OCI-LY7 (cell line): ENCODE data around the gene TRIM33. TPM values are rescaled to one million over a fixed set of nuclear protein-coding genes. Genes with fewer than 3 reads are reported as not detected.

Source experiments
- BruUV-seq: library from RNA; stranded (reverse); fragments of 400-500 nt; replicated peaks from 2 replicates; lab custom pipeline; 2021; lab: Mats Ljungman, UMichigan
- CTCF ChIA-PET: fragments of 300-600 bp; sonication (Branson Sonifier 250); formaldehyde crosslinking; loops from one replicate; lab custom pipeline; 2022; ENCODE audit warnings: antibody characterized with exemption; ENCODE audit not compliant: unreplicated experiment; lab: Charles Lee
- POLR2A ChIA-PET: fragments of 300-600 bp; sonication (Branson Sonifier 250); formaldehyde crosslinking; loops from one replicate; lab custom pipeline; 2022; ENCODE audit warnings: antibody characterized with exemption; lab: Charles Lee
- DNase-seq: peaks from one replicate; pipeline ENCODE4 v3.0.0-alpha.2; 2015; ENCODE audit warnings: low spot score
- H2AFZ ChIP-seq: fragments of 200-600 bp; sonication (generic), shearing (Covaris generic); 2 replicates; pipeline ENCODE4 v1.6.1; 2014; ENCODE audit warnings: mild to moderate bottlenecking, antibody characterized with exemption, low read length, moderate library complexity
- H3K27ac ChIP-seq: fragments of 200-600 bp; sonication (generic); 2 replicates; pipeline ENCODE4 v1.5.1; 2014; ENCODE audit warnings: mixed run types, low read depth, mild to moderate bottlenecking, moderate library complexity, low read length, inconsistent platforms; ENCODE audit not compliant: poor library complexity, severe bottlenecking
- H3K36me3 ChIP-seq: fragments of 200-600 bp; sonication (generic); 2 replicates; pipeline ENCODE4 v1.6.1; 2014; ENCODE audit warnings: mild to moderate bottlenecking, antibody characterized with exemption, low read length, moderate library complexity, mixed read lengths; ENCODE audit not compliant: insufficient read depth
- H3K4me1 ChIP-seq: fragments of 200-600 bp; sonication (generic); 2 replicates; pipeline ENCODE4 v1.5.1; 2014; ENCODE audit warnings: mild to moderate bottlenecking, low read length; ENCODE audit not compliant: insufficient read depth, poor library complexity, severe bottlenecking
- H3K4me2 ChIP-seq: fragments of 200-600 bp; sonication (generic); 2 replicates; pipeline ENCODE4 v1.6.1; 2014; ENCODE audit warnings: mild to moderate bottlenecking, low read length
- H3K4me3 ChIP-seq: fragments of 200-600 bp; sonication (generic); 2 replicates; pipeline ENCODE4 v1.5.1; 2014; ENCODE audit warnings: mild to moderate bottlenecking, low read depth, low read length; ENCODE audit not compliant: poor library complexity, severe bottlenecking
- H3K79me2 ChIP-seq: fragments of 200-600 bp; sonication (generic); 2 replicates; pipeline ENCODE4 v1.6.1; 2016; ENCODE audit warnings: low read depth, mild to moderate bottlenecking, low read length, moderate library complexity, mixed read lengths; ENCODE audit not compliant: insufficient read depth
- H3K9me2 ChIP-seq: fragments of 200-600 bp; sonication (generic); 2 replicates; pipeline ENCODE4 v1.6.1; 2016; ENCODE audit warnings: mild to moderate bottlenecking, low read length, mixed read lengths; ENCODE audit not compliant: insufficient read depth
- H3K9me3 ChIP-seq: fragments of 200-600 bp; sonication (generic); 2 replicates; pipeline ENCODE4 v1.6.1; 2014; ENCODE audit warnings: mild to moderate bottlenecking, mixed run types, low read length, mixed read lengths
- H4K20me1 ChIP-seq: fragments of 200-600 bp; sonication (generic); 2 replicates; pipeline ENCODE4 v1.6.1; 2014; ENCODE audit warnings: mild to moderate bottlenecking, antibody characterized with exemption, low read length, moderate library complexity, mixed read lengths; ENCODE audit not compliant: insufficient read depth
- CTCF ChIP-seq: fragments of 200-600 bp; sonication (generic); conservative IDR thresholded peaks from 2 replicates; pipeline ENCODE4 v1.5.1; 2014; ENCODE audit warnings: mild to moderate bottlenecking, antibody characterized with exemption, low read length, moderate library complexity, mixed read lengths
- EZH2phosphoT487 ChIP-seq: fragments of 200-600 bp; sonication (generic); IDR thresholded peaks from 2 replicates; pipeline ENCODE4 v1.6.1; 2018; ENCODE audit warnings: low read depth, borderline replicate concordance, mild to moderate bottlenecking, mixed run types, antibody characterized with exemption, low read length, moderate library complexity, mixed read lengths
- intact Hi-C: fragments of 100-400 bp; cut with micrococcal nuclease; formaldehyde crosslinking; loops from one replicate; pipeline ENCODE4 v1.10.0; 2022; ENCODE audit not compliant: unreplicated experiment
- total RNA-seq, 2 experiments: library from RNA; depleted of rRNA in 1 of 2; stranded (reverse); fragments of >200 nt in 1 of 2; shearing (Covaris generic) in 1 of 2; gene quantifications; 2 replicates each; pipeline ENCODE4 v1.2.3, GENCODE V29; 2014 to 2022

Gene TRIM33
- total RNA-seq, 2 experiments from 2014 or later = 43.0 to 44.7 TPM

GRCh38 chr1:114466334-114467014 is 44.5 kb downstream of the TRIM33 start:
- no peak for TF ChIP-seq EZH2phosphoT487
- no peak for TF ChIP-seq CTCF
- no peak overlapping the region for H2AFZ ChIP-seq
- H3K9me2 ChIP-seq = no peaks in the 10 kb centered on the region
- H3K79me2 ChIP-seq = peaks cover 79% of the 10 kb centered on the region
- no peaks in the 10 kb centered on the region for H3K9me3 ChIP-seq
- H3K4me1 ChIP-seq = peaks cover 27% of the 10 kb centered on the region
- no peak overlapping the region for H3K4me3 ChIP-seq
- no peak overlapping the region for H3K27ac ChIP-seq
- no peak overlapping the region for H3K4me2 ChIP-seq
- peaks cover 7% of the 10 kb centered on the region for H4K20me1 ChIP-seq
- H3K36me3 ChIP-seq = peaks cover 47% of the 10 kb centered on the region
- intact Hi-C loops = no loop called here
- DNase-seq = peak; percentile 7
- ChIA-PET CTCF (interaction anchor here (1.1 kb wide), 1 partner anchor 119 kb away, joined by 3 read pairs; no protein-coding TSS in a partner anchor), POLR2A (interaction anchor here (0.6 to 2.0 kb wide), 3 partner anchors 18 to 61 kb away, joined by 3 to 4 read pairs (median 3); no protein-coding TSS in a partner anchor)
- no TSS peak for BruUV-seq

GRCh38 chr1:114462963-114463362 is 48.0 kb downstream of the TRIM33 start:
- H3K27ac ChIP-seq = no peak overlapping the region
- TF ChIP-seq CTCF (no peak), EZH2phosphoT487 (no peak)
- intact Hi-C loops = no loop called here
- no peak overlapping the region for H2AFZ ChIP-seq
- peaks cover 14% of the 10 kb centered on the region; the same call in 1 of the 2 replicates for H3K9me3 ChIP-seq
- CTCF ChIA-PET = no interaction called here
- H3K79me2 ChIP-seq = peaks cover 45% of the 10 kb centered on the region
- H3K4me3 ChIP-seq = no peak overlapping the region
- peaks cover 11% of the 10 kb centered on the region for H3K4me1 ChIP-seq
- POLR2A ChIA-PET = interaction anchor here (0.8 kb wide), 1 partner anchor 32 kb away, joined by 3 read pairs; no protein-coding TSS in a partner anchor
- BruUV-seq = no TSS peak
- H3K36me3 ChIP-seq = peaks cover 71% of the 10 kb centered on the region
- no peak overlapping the region for H3K4me2 ChIP-seq
- DNase-seq = no peak
- no peaks in the 10 kb centered on the region; the same call in 1 of the 2 replicates for H4K20me1 ChIP-seq
- H3K9me2 ChIP-seq = no peaks in the 10 kb centered on the region

- Histone ChIP-seq H3K79me2 (peaks cover 39% of the 10 kb centered on the region), H4K20me1 (no peaks in the 10 kb centered on the region; the same call in 1 of the 2 replicates), H3K9me3 (peaks cover 16% of the 10 kb centered on the region; the same call in 1 of the 2 replicates), H2AFZ (no peak overlapping the region), H3K9me2 (no peaks in the 10 kb centered on the region), H3K4me3 (no peak overlapping the region), H3K36me3 (peaks cover 77% of the 10 kb centered on the region), H3K4me1 (peaks cover 5% of the 10 kb centered on the region), H3K4me2 (no peak overlapping the region), H3K27ac (no peak overlapping the region)
- TF ChIP-seq CTCF (no peak), EZH2phosphoT487 (no peak)
- POLR2A ChIA-PET = interaction anchor here (0.8 kb wide), 1 partner anchor 31 kb away, joined by 3 read pairs; no protein-coding TSS in a partner anchor
- no TSS peak for BruUV-seq
- intact Hi-C loops = no loop called here
- CTCF ChIA-PET = no interaction called here
- no peak for DNase-seq
Measured at GRCh38 chr1:114462341-114462740, 48.7 kb downstream of the TRIM33 start.
